Cardiac muscle cell (in vitro differentiated cells and primary cell): ENCODE results near the gene TRAPPC13. TPM values are rescaled to one million over a fixed set of nuclear protein-coding genes. Genes with fewer than 3 reads are reported as not detected.

Source experiments
- DNase-seq, 2 donors: peaks; one replicate each; pipeline versions ENCODE4 v3.0.0 to v3.0.0-alpha.2; 2010 to 2017; ENCODE audit warnings: low read depth in 1 of 2, low spot score in 1 of 2
- H3K27ac ChIP-seq: fragments of 200-600 bp; sonication (generic); 2 replicates; pipeline ENCODE4 v1.5.1; 2016
- H3K27me3 ChIP-seq: fragments of 200-600 bp; sonication (generic); 2 replicates; pipeline ENCODE4 v1.6.0; 2016; ENCODE audit warnings: control low read depth
- H3K36me3 ChIP-seq: fragments of 200-600 bp; sonication (generic); 2 replicates; pipeline ENCODE4 v1.5.1; 2016; ENCODE audit warnings: control low read depth
- H3K4me1 ChIP-seq: fragments of 200-600 bp; sonication (generic); 2 replicates; pipeline ENCODE4 v1.8.1; 2017; ENCODE audit warnings: low read depth, mild to moderate bottlenecking, mixed run types
- H3K4me3 ChIP-seq: fragments of 200-600 bp; sonication (generic); 2 replicates; pipeline ENCODE4 v1.5.1; 2016; ENCODE audit warnings: mild to moderate bottlenecking
- H3K9me3 ChIP-seq: fragments of 200-600 bp; sonication (generic); 2 replicates; pipeline ENCODE4 v1.5.1; 2017; ENCODE audit warnings: low read depth, mild to moderate bottlenecking, control low read depth
- CTCF ChIP-seq: IDR thresholded peaks from 2 replicates; pipeline ENCODE4 v1.5.1; 2012; ENCODE audit warnings: low read depth, mild to moderate bottlenecking, low read length
- polyA plus RNA-seq: library from polyadenylated mRNA; unstranded; fragments of >200 nt; fragmentation: Nextera tagmentation; extraction: Ambion mirVana; gene quantifications from 2 replicates; pipeline ENCODE4 v1.2.1, GENCODE V29; 2016
- total RNA-seq: library from RNA; depleted of rRNA; stranded (reverse); fragments of >200 nt; gene quantifications from 2 replicates; pipeline ENCODE4 v1.2.3, GENCODE V29; 2016

TRAPPC13 gene
- total and polyA plus RNA-seq, 2 experiments from 2014 or later, result 18.7 to 19.1 TPM

GRCh38 chr5:65630981-65631380, 6.2 kb downstream of the TRAPPC13 start:
- no peak for TF ChIP-seq CTCF
- no peak for DNase-seq
- no peaks in the 10 kb centered on the region for H3K9me3 ChIP-seq
- H3K36me3 ChIP-seq, result peaks cover 8% of the 10 kb centered on the region
- H3K4me1 ChIP-seq, result peaks cover under 1% of the 10 kb centered on the region
- H3K27me3 ChIP-seq, result no peaks in the 10 kb centered on the region
- H3K4me3 ChIP-seq, result no peak overlapping the region
- H3K27ac ChIP-seq, result no peak overlapping the region

- TF ChIP-seq CTCF, result no peak
- Histone ChIP-seq H3K27ac (no peak overlapping the region), H3K4me1 (no peaks in the 10 kb centered on the region), H3K36me3 (peaks cover 13% of the 10 kb centered on the region), H3K27me3 (no peaks in the 10 kb centered on the region), H3K9me3 (no peaks in the 10 kb centered on the region), H3K4me3 (no peak overlapping the region)
- no peak for DNase-seq
Measured at GRCh38 chr5:65640240-65640639, 15.4 kb downstream of the TRAPPC13 start.

- no peaks in the 10 kb centered on the region for H3K4me1 ChIP-seq
- peaks cover 11% of the 10 kb centered on the region for H3K36me3 ChIP-seq
- no peaks in the 10 kb centered on the region for H3K9me3 ChIP-seq
- no peak for TF ChIP-seq CTCF
- DNase-seq, result no peak
- no peaks in the 10 kb centered on the region for H3K27me3 ChIP-seq
- no peak overlapping the region for H3K27ac ChIP-seq
- no peak overlapping the region for H3K4me3 ChIP-seq
Measured at GRCh38 chr5:65646938-65647337, 22.1 kb downstream of the TRAPPC13 start.

GRCh38 chr5:65647941-65648340, 23.1 kb downstream of the TRAPPC13 start:
- TF ChIP-seq CTCF, result no peak
- Histone ChIP-seq H3K9me3 (no peaks in the 10 kb centered on the region), H3K36me3 (peaks cover 11% of the 10 kb centered on the region), H3K27ac (no peak overlapping the region), H3K4me1 (no peaks in the 10 kb centered on the region), H3K4me3 (no peak overlapping the region), H3K27me3 (no peaks in the 10 kb centered on the region)
- no peak for DNase-seq

- TF ChIP-seq CTCF, result no peak
- no peak overlapping the region for H3K27ac ChIP-seq
- DNase-seq, result no peak
- H3K36me3 ChIP-seq, result peaks cover 17% of the 10 kb centered on the region
- H3K27me3 ChIP-seq, result no peaks in the 10 kb centered on the region
- no peaks in the 10 kb centered on the region for H3K4me1 ChIP-seq
- no peaks in the 10 kb centered on the region for H3K9me3 ChIP-seq
- no peak overlapping the region for H3K4me3 ChIP-seq
Measured at GRCh38 chr5:65651144-65651543, 26.3 kb downstream of the TRAPPC13 start.

- no peaks in the 10 kb centered on the region for H3K27me3 ChIP-seq
- TF ChIP-seq CTCF, result no peak
- no peak overlapping the region for H3K27ac ChIP-seq
- DNase-seq, result no peak
- H3K4me1 ChIP-seq, result no peaks in the 10 kb centered on the region
- H3K4me3 ChIP-seq, result no peak overlapping the region
- H3K9me3 ChIP-seq, result no peaks in the 10 kb centered on the region
- H3K36me3 ChIP-seq, result peaks cover 11% of the 10 kb centered on the region
Measured at GRCh38 chr5:65654713-65655112, 29.9 kb downstream of the TRAPPC13 start.
